HepG2 (cell line): ENCODE data around the gene FOXP3.

Experiments used
- CREB1 ChIP-seq, 2 experiments: fragments of 450-650 bp in 1 of 2; IDR thresholded peaks; 2 replicates each; pipeline ENCODE4 v1.6.1; 2016 to 2017; ENCODE audit warnings: control low read depth in 1 of 2, mild to moderate bottlenecking in 1 of 2, missing compliant biosample characterization in 1 of 2, missing genetic modification characterization in 1 of 2
- CTCF ChIP-seq: sonication (generic); formaldehyde crosslinking; IDR thresholded peaks from 2 replicates; pipeline ENCODE4 v1.5.0; 2020; ENCODE audit warnings: mild to moderate bottlenecking, missing genetic modification reagents, moderate library complexity
- MYNN ChIP-seq: sonication (generic); formaldehyde crosslinking; IDR thresholded peaks from 2 replicates; pipeline ENCODE4 v1.4.0; 2020; ENCODE audit warnings: mild to moderate bottlenecking, low read depth, missing genetic modification reagents
- PBX2 ChIP-seq: IDR thresholded peaks from 2 replicates; pipeline ENCODE4 v1.6.1; 2016; ENCODE audit warnings: control low read depth
- SIN3A ChIP-seq: IDR thresholded peaks from 2 replicates; pipeline ENCODE4 v1.6.1; 2011; ENCODE audit warnings: low read depth, mild to moderate bottlenecking, control low read depth, low read length, borderline replicate concordance
- TFE3 ChIP-seq: IDR thresholded peaks from 2 replicates; pipeline ENCODE4 v1.6.1; 2016
- ZNF563 ChIP-seq: sonication (generic); formaldehyde crosslinking; IDR thresholded peaks from 2 replicates; pipeline ENCODE4 v1.8.0; 2022; ENCODE audit warnings: mild to moderate bottlenecking, moderate library complexity, missing genetic modification reagents

- no peak for TF ChIP-seq CTCF (CRISPR knock-in tag)
- TF ChIP-seq MYNN (CRISPR knock-in tag) = no peak
- no peak for TF ChIP-seq PBX2
- no peak for TF ChIP-seq TFE3 (CRISPR knock-in tag)
- no peak for TF ChIP-seq CREB1 (IDR thresholded peaks at IDR 0.05)
- TF ChIP-seq CREB1 (CRISPR knock-in tag; IDR thresholded peaks at IDR 0.05) = no peak
- no peak for TF ChIP-seq ZNF563 (CRISPR knock-in tag)
- no peak for TF ChIP-seq SIN3A
Measured at GRCh38 chrX:49249071-49249470, 15.4 kb downstream of the FOXP3 start.
